HepG2 (cell line): ENCODE results near the gene POLR3E. TPM values are rescaled to one million over a fixed set of nuclear protein-coding genes. Genes with fewer than 3 reads are reported as not detected.
A peak's percentile ranks its signal among the peaks of the same experiment; 100 is the strongest.

Source experiments
- ATAD3A ChIP-seq: sonication (generic); formaldehyde crosslinking; IDR thresholded peaks from 2 replicates; pipeline ENCODE4 v1.4.0; 2020; ENCODE audit warnings: missing genetic modification reagents
- ATF3 ChIP-seq: sonication (generic); formaldehyde crosslinking; IDR thresholded peaks from 2 replicates; pipeline ENCODE4 v1.4.0; 2020; ENCODE audit warnings: missing genetic modification reagents
- BCL6 ChIP-seq: IDR thresholded peaks from 2 replicates; pipeline ENCODE4 v1.6.1; 2016; ENCODE audit warnings: missing genetic modification reagents, missing compliant biosample characterization
- DMAP1 ChIP-seq: IDR thresholded peaks from 2 replicates; pipeline ENCODE4 v1.6.1; 2016
- FOXK2 ChIP-seq: fragments of 450-650 bp; IDR thresholded peaks from 2 replicates; pipeline ENCODE4 v1.6.1; 2016
- GATAD1 ChIP-seq: IDR thresholded peaks from 2 replicates; pipeline ENCODE4 v1.6.1; 2016; ENCODE audit warnings: missing genetic modification reagents, missing compliant biosample characterization
- KLF11 ChIP-seq: IDR thresholded peaks from 2 replicates; pipeline ENCODE4 v1.6.1; 2016; ENCODE audit warnings: missing compliant biosample characterization
- MAZ ChIP-seq, 2 experiments: sonication (generic) in 1 of 2; formaldehyde crosslinking in 1 of 2; IDR thresholded peaks; 2 replicates each; pipeline versions ENCODE4 v1.5.0 to v1.6.1; 2012 to 2020; ENCODE audit warnings: low read depth in 2 of 2, mild to moderate bottlenecking in 2 of 2, borderline replicate concordance in 1 of 2, improper control_type of control experiment in 1 of 2, low read length in 1 of 2, missing genetic modification reagents in 1 of 2, moderate library complexity in 1 of 2
- MBNL3 ChIP-seq: fragments of 250-450 bp; sonication (Bioruptor Pico); conservative IDR thresholded peaks from 2 replicates; pipeline ENCODE4 v1.8.0; 2022; ENCODE audit warnings: mild to moderate bottlenecking, inconsistent platforms
- MLXIP ChIP-seq: sonication (generic); formaldehyde crosslinking; IDR thresholded peaks from 2 replicates; pipeline ENCODE4 v1.9.0; 2021; ENCODE audit warnings: missing genetic modification reagents, borderline replicate concordance
- MYPOP ChIP-seq: sonication (generic); formaldehyde crosslinking; IDR thresholded peaks from 2 replicates; pipeline ENCODE4 v1.8.1; 2023; ENCODE audit warnings: mild to moderate bottlenecking, moderate library complexity, missing genetic modification reagents
- NCOA5 ChIP-seq: sonication (generic); formaldehyde crosslinking; IDR thresholded peaks from 2 replicates; pipeline ENCODE4 v1.4.0; 2020; ENCODE audit warnings: missing genetic modification reagents
- NPAS2 ChIP-seq: sonication (generic); formaldehyde crosslinking; IDR thresholded peaks from 2 replicates; pipeline ENCODE4 v1.8.0; 2022; ENCODE audit warnings: mild to moderate bottlenecking, missing genetic modification reagents, borderline replicate concordance
- PRMT3 ChIP-seq: sonication (generic); formaldehyde crosslinking; IDR thresholded peaks from 2 replicates; pipeline ENCODE4 v1.8.1; 2022; ENCODE audit warnings: low read depth, mild to moderate bottlenecking, moderate library complexity, missing genetic modification reagents, borderline replicate concordance
- RNF219 ChIP-seq: sonication (generic); formaldehyde crosslinking; IDR thresholded peaks from 2 replicates; pipeline ENCODE4 v1.5.0; 2020; ENCODE audit warnings: mild to moderate bottlenecking, missing genetic modification reagents
- TCF12 ChIP-seq, 2 experiments: fragments of 450-650 bp in 1 of 2; sonication (generic) in 1 of 2; formaldehyde crosslinking in 1 of 2; IDR thresholded peaks; 2 replicates each; pipeline versions ENCODE4 v1.6.1 to v1.8.0; 2017 to 2022; ENCODE audit warnings: antibody characterized with exemption in 1 of 2, mild to moderate bottlenecking in 1 of 2, missing genetic modification reagents in 1 of 2, moderate library complexity in 1 of 2
- TFDP1 ChIP-seq: IDR thresholded peaks from 2 replicates; pipeline ENCODE4 v1.6.1; 2016; ENCODE audit warnings: missing compliant biosample characterization, missing genetic modification reagents, borderline replicate concordance
- ZKSCAN1 ChIP-seq: fragments of 150-350 bp; IDR thresholded peaks from 2 replicates; pipeline ENCODE4 v1.6.1; 2014; ENCODE audit warnings: low read length
- ZNF101 ChIP-seq: sonication (generic); formaldehyde crosslinking; IDR thresholded peaks from 2 replicates; pipeline ENCODE4 v1.4.0; 2020; ENCODE audit warnings: mild to moderate bottlenecking, low read depth, missing genetic modification reagents, borderline replicate concordance
- ZNF337 ChIP-seq: sonication (generic); formaldehyde crosslinking; IDR thresholded peaks from 2 replicates; pipeline ENCODE4 v1.5.1; 2020; ENCODE audit warnings: missing genetic modification reagents, low read depth, mild to moderate bottlenecking, borderline replicate concordance
- ZNF354B ChIP-seq: sonication (generic); formaldehyde crosslinking; IDR thresholded peaks from 2 replicates; pipeline ENCODE4 v1.8.0; 2022; ENCODE audit warnings: mild to moderate bottlenecking, missing genetic modification reagents
- ZNF749 ChIP-seq: sonication (generic); formaldehyde crosslinking; IDR thresholded peaks from 2 replicates; pipeline ENCODE4 v1.8.0; 2022; ENCODE audit warnings: mild to moderate bottlenecking, missing genetic modification reagents, moderate library complexity, borderline replicate concordance
- ZNF850 ChIP-seq: sonication (generic); formaldehyde crosslinking; conservative IDR thresholded peaks from 2 replicates; pipeline ENCODE4 v1.9.0; 2021; ENCODE audit warnings: mild to moderate bottlenecking, missing genetic modification reagents
- polyA plus RNA-seq, 8 experiments: library from polyadenylated mRNA; depleted of rRNA in 3 of 8; stranded (reverse) in 7 of 8; unstranded in 1 of 8; fragments of >200 nt; fragmentation: Illumina TruSeq in 4 of 8; extraction: Trizol in 4 of 8; gene quantifications; 2 replicates each; pipeline versions ENCODE4 v1.2.1 to v1.2.3, GENCODE V29; 2011 to 2016; ENCODE audit warnings: low read depth in 4 of 8, missing spikeins in 1 of 8, mixed read lengths in 1 of 8; ENCODE audit not compliant: insufficient read depth in 1 of 8
- total RNA-seq, 5 experiments: library from RNA; depleted of rRNA; stranded (reverse); fragments of >200 nt; fragmentation: Illumina TruSeq; extraction: Trizol; gene quantifications; 2 replicates each; pipeline ENCODE4 v1.2.3, GENCODE V29; 2016; ENCODE audit warnings: low read depth in 1 of 5

POLR3E gene
- total and polyA plus RNA-seq, 2 of the 13 experiments (the other 11 are each of a cell fraction or from before 2014, with no cell fraction given): 135 to 262 TPM

GRCh38 chr16:22369221-22369811, 72.1 kb downstream of the POLR3E start (continued):
- TF ChIP-seq ATF3 (CRISPR knock-in tag) (no peak), ZNF850 (CRISPR knock-in tag) (0 out of 2 replicates have a peak, but pooled peaks have one; percentile 68), DMAP1 (no peak), MBNL3 (no peak), BCL6 (CRISPR knock-in tag) (no peak), FOXK2 (no peak), ZNF337 (CRISPR knock-in tag) (no peak), MYPOP (CRISPR knock-in tag) (no peak; the same call in 1 of the 2 replicates), ATAD3A (CRISPR knock-in tag) (no peak), NCOA5 (CRISPR knock-in tag) (no peak), ZNF354B (CRISPR knock-in tag) (no peak), ZNF749 (no peak), NPAS2 (CRISPR knock-in tag) (no peak), PRMT3 (CRISPR knock-in tag) (no peak), KLF11 (no peak), TCF12 (IDR thresholded peaks at IDR 0.05) (no peak), TCF12 (CRISPR knock-in tag; IDR thresholded peaks at IDR 0.05) (peak; percentile 28; the same call in 1 of the 2 replicates), TFDP1 (CRISPR knock-in tag) (no peak), MLXIP (no peak), GATAD1 (CRISPR knock-in tag) (no peak), MAZ (IDR thresholded peaks at IDR 0.05; ENCODE audit: borderline replicate concordance, low read depth, low read length) (no peak), MAZ (CRISPR knock-in tag; IDR thresholded peaks at IDR 0.05; ENCODE audit: low read depth) (no peak), ZKSCAN1 (no peak), RNF219 (CRISPR knock-in tag) (no peak), ZNF101 (no peak)
